ENCODE results near the gene NR1I3. TPM values are rescaled to one million over a fixed set of nuclear protein-coding genes. Genes with fewer than 3 reads are reported as not detected.

Gene NR1I3
- total RNA-seq, 1 experiment from 2014 or later: not detected

DNA sequence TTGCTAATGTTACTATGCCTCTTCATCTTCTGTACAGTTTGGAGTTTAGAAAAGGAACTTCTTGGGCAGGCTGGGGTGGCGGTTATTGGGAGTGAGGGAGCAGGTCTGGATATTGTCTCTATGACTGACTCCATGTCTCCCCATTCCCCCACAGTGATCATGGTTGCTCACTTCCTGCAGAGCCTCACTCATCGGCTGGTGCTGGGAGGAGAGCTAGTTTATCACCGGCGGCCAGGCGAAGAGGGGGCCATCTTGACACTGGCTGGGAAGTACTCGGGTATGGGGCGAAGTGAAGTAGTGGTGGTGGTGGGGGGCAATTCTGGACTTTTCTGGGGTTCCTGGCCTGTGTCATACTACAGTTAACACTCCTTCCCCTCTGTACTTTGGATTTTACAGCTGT, 10.0 kb downstream of the NR1I3 start:
- H3K4me1 Mint-ChIP-seq: peaks cover 23 to 40% of the 10 kb centered on the region in 2 experiments
- TF ChIP-seq, protein P1, sequence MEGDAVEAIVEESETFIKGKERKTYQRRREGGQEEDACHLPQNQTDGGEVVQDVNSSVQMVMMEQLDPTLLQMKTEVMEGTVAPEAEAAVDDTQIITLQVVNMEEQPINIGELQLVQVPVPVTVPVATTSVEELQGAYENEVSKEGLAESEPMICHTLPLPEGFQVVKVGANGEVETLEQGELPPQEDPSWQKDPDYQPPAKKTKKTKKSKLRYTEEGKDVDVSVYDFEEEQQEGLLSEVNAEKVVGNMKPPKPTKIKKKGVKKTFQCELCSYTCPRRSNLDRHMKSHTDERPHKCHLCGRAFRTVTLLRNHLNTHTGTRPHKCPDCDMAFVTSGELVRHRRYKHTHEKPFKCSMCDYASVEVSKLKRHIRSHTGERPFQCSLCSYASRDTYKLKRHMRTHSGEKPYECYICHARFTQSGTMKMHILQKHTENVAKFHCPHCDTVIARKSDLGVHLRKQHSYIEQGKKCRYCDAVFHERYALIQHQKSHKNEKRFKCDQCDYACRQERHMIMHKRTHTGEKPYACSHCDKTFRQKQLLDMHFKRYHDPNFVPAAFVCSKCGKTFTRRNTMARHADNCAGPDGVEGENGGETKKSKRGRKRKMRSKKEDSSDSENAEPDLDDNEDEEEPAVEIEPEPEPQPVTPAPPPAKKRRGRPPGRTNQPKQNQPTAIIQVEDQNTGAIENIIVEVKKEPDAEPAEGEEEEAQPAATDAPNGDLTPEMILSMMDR (conservative IDR thresholded peaks at IDR 0.05): no peak
- Histone ChIP-seq H3K4me2 (ENCODE audit: insufficient read depth, insufficient read length, low read length) (no peak overlapping the region), H3K4ac (ENCODE audit: low read depth, low read length) (no peak overlapping the region), H2BK20ac (ENCODE audit: low read depth, low read length, poor library complexity, severe bottlenecking) (no peak overlapping the region), H3K14ac (ENCODE audit: insufficient read depth, low read length) (no peak overlapping the region), H3K79me1 (ENCODE audit: insufficient read depth, low read depth, low read length, poor library complexity, severe bottlenecking) (no peaks in the 10 kb centered on the region), H3K4me1 (ENCODE audit: insufficient read depth, low read length) (peaks cover 8% of the 10 kb centered on the region; the same call in 1 of the 2 replicates), H3K23ac (ENCODE audit: insufficient read length, low read depth, low read length) (no peak overlapping the region), H3K27ac (ENCODE audit: insufficient read length, low read depth, low read length) (no peak overlapping the region), H4K8ac (replicated peaks; ENCODE audit: insufficient read length, low read depth, low read length) (no peak overlapping the region), H2BK120ac (ENCODE audit: low read depth, low read length, poor library complexity, severe bottlenecking) (no peak overlapping the region), H3K9ac (ENCODE audit: extremely low read depth, insufficient read length, low read length) (no peak overlapping the region), H2BK15ac (ENCODE audit: low read depth, low read length) (no peak overlapping the region), H2AK5ac (ENCODE audit: insufficient read length, low read length) (no peak overlapping the region), H3T11ph (ENCODE audit: low read length) (no peak overlapping the region), H3K56ac (ENCODE audit: insufficient read length, low read depth, low read length) (no peak overlapping the region), H4K5ac (ENCODE audit: insufficient read length, low read depth, low read length) (no peak overlapping the region), H3K18ac (ENCODE audit: insufficient read length, low read depth, low read length) (no peak overlapping the region), H2BK12ac (ENCODE audit: insufficient read length, low read depth, low read length) (no peak overlapping the region), H2BK5ac (ENCODE audit: insufficient read length, low read length) (no peak overlapping the region), H3K79me2 (ENCODE audit: insufficient read depth, low read length) (no peaks in the 10 kb centered on the region), H4K91ac (ENCODE audit: insufficient read length, low read depth, low read length) (no peak overlapping the region), H3K23me2 (ENCODE audit: insufficient read length, low read depth, low read length, poor library complexity, severe bottlenecking) (no peaks in the 10 kb centered on the region), H3K27me3 (ENCODE audit: insufficient read depth, low read length) (no peaks in the 10 kb centered on the region), H2AFZ (ENCODE audit: low read length) (no peak overlapping the region), H4K20me1 (ENCODE audit: control insufficient read depth, insufficient read depth, insufficient read length) (no peaks in the 10 kb centered on the region), H3K9me3 (ENCODE audit: control insufficient read depth, low read depth, low read length) (no peaks in the 10 kb centered on the region)
- DNase-seq: no peak
- no peaks in the 10 kb centered on the region for H3K9me3 Mint-ChIP-seq
- H3K4me3 Mint-ChIP-seq: 0 out of 5 replicates have a peak overlapping the region, but pooled peaks of 1 of the 2 experiments have one; percentile 20
- H3K27me3 Mint-ChIP-seq (ENCODE audit: low read depth): no peaks in the 10 kb centered on the region
- WGBS (ENCODE audit: extremely low coverage, insufficient read length, low lambda C conversion rate): no CpG with 5 or more reads among the region's 7 CpGs
- peaks cover 18 to 22% (median 20%) of the 10 kb centered on the region in 3 experiments; a peak in 6 of 7 replicates for H3K36me3 Mint-ChIP-seq (ENCODE audit: insufficient read depth in 1 of 3, low read depth in 3 of 3)
- 0 out of 7 replicates have a peak overlapping the region, but pooled peaks of 1 of the 3 experiments have one; percentile 21 for H3K27ac Mint-ChIP-seq

Data from H9 (cell line).